Left ventricle myocardium superior (tissue), 1 donor: ENCODE data around the gene TACO1. TPM values are rescaled to one million over a fixed set of nuclear protein-coding genes. Genes with fewer than 3 reads are reported as not detected.

Experiments
- total RNA-seq: library from RNA; stranded (reverse); fragmentation: NEBNext Ultra II Directional; extraction: Animal tissue kit (Norgen Biotek cat#: 25700); gene quantifications from one replicate; pipeline ENCODE4 v1.2.1, GENCODE V29; 2021
- donor health status: DM: no; HTN: yes; CAD: no; lungs with severe emphysema.

TACO1 gene
- total RNA-seq, 1 donor from 2014 or later: 45.5 TPM

Other genes with a start within 250 kb of the TACO1 start
- gene CYB561, start 154.6 kb upstream of the TACO1 start, total RNA-seq: 14.7 TPM
- 5.6 TPM for gene ACE, start 123.8 kb upstream of the TACO1 start, total RNA-seq
- gene KCNH6, start 77.5 kb upstream of the TACO1 start, total RNA-seq: not detected
- 45.0 TPM for gene DCAF7, start 50.4 kb upstream of the TACO1 start, total RNA-seq
- 36.9 TPM for gene MAP3K3, start 21.5 kb downstream of the TACO1 start, total RNA-seq
- gene LIMD2, start 99.2 kb downstream of the TACO1 start, total RNA-seq: 4.7 TPM
- 16.0 TPM for gene STRADA, start 140.9 kb downstream of the TACO1 start, total RNA-seq
- gene CCDC47, start 172.7 kb downstream of the TACO1 start, total RNA-seq: 90.1 TPM
- 56.7 TPM for gene DDX42, start 173.3 kb downstream of the TACO1 start, total RNA-seq
- 141 TPM for gene PSMC5, start 226.5 kb downstream of the TACO1 start, total RNA-seq
- 35.9 TPM for gene FTSJ3, start 226.8 kb downstream of the TACO1 start, total RNA-seq
- 28.4 TPM for gene SMARCD2, start 241.8 kb downstream of the TACO1 start, total RNA-seq